ES-I3 (cell line): ENCODE results near the gene CAMK1.

ENCODE experiments used
- H3K36me3 ChIP-seq: 2 replicates; pipeline ENCODE4 v1.6.1; 2013; ENCODE audit warnings: mild to moderate bottlenecking, low read length, control low read depth, moderate library complexity; ENCODE audit not compliant: insufficient read depth
- H3K4me1 ChIP-seq: 2 replicates; pipeline ENCODE4 v1.6.1; 2013; ENCODE audit warnings: mild to moderate bottlenecking, control low read depth, low read length; ENCODE audit not compliant: insufficient read depth
- H3K9ac ChIP-seq: 2 replicates; pipeline ENCODE4 v1.6.1; 2013; ENCODE audit warnings: low read depth, mild to moderate bottlenecking, low read length, moderate library complexity
- H3K9me3 ChIP-seq: 2 replicates; pipeline ENCODE4 v1.6.1; 2013; ENCODE audit warnings: mild to moderate bottlenecking, low read length, moderate library complexity; ENCODE audit not compliant: control insufficient read depth, insufficient read depth

Gene CAMK1

GRCh38 chr3:9786209-9786739, 16.5 kb upstream of the CAMK1 start:
- Histone ChIP-seq H3K4me1 (no peaks in the 10 kb centered on the region), H3K9me3 (no peaks in the 10 kb centered on the region), H3K9ac (no peak overlapping the region), H3K36me3 (peaks cover 15% of the 10 kb centered on the region)

- Histone ChIP-seq H3K4me1 (no peaks in the 10 kb centered on the region), H3K9me3 (no peaks in the 10 kb centered on the region), H3K36me3 (peaks cover 10% of the 10 kb centered on the region), H3K9ac (no peak overlapping the region)
These were observed 15.9 kb upstream of the CAMK1 start for GRCh38 chr3:9785602-9786001.

- no peaks in the 10 kb centered on the region for H3K4me1 ChIP-seq
- H3K9me3 ChIP-seq, result no peaks in the 10 kb centered on the region
- H3K36me3 ChIP-seq, result peaks cover 10% of the 10 kb centered on the region
- H3K9ac ChIP-seq, result no peak overlapping the region
These were observed 15.2 kb upstream of the CAMK1 start for GRCh38 chr3:9784965-9785364.

- no peaks in the 10 kb centered on the region for H3K4me1 ChIP-seq
- peaks cover 10% of the 10 kb centered on the region; the same call in 1 of the 2 replicates for H3K36me3 ChIP-seq
- H3K9me3 ChIP-seq, result no peaks in the 10 kb centered on the region
- no peak overlapping the region for H3K9ac ChIP-seq
These were observed 14.2 kb upstream of the CAMK1 start for GRCh38 chr3:9783954-9784353.

GRCh38 chr3:9782770-9783169, 13.0 kb upstream of the CAMK1 start:
- Histone ChIP-seq H3K4me1 (no peaks in the 10 kb centered on the region), H3K36me3 (peaks cover 10% of the 10 kb centered on the region; the same call in 1 of the 2 replicates), H3K9ac (no peak overlapping the region), H3K9me3 (no peaks in the 10 kb centered on the region)

GRCh38 chr3:9781978-9782603, 12.3 kb upstream of the CAMK1 start:
- Histone ChIP-seq H3K36me3 (peaks cover 10% of the 10 kb centered on the region; the same call in 1 of the 2 replicates), H3K9me3 (no peaks in the 10 kb centered on the region), H3K9ac (no peak overlapping the region), H3K4me1 (no peaks in the 10 kb centered on the region)

- Histone ChIP-seq H3K9ac (no peak overlapping the region), H3K4me1 (no peaks in the 10 kb centered on the region), H3K9me3 (no peaks in the 10 kb centered on the region), H3K36me3 (peaks cover 9% of the 10 kb centered on the region; the same call in 1 of the 2 replicates)
These were observed 11.8 kb upstream of the CAMK1 start for GRCh38 chr3:9781551-9781950.

- H3K9ac ChIP-seq, result no peak overlapping the region
- H3K36me3 ChIP-seq, result peaks cover 5% of the 10 kb centered on the region; the same call in 1 of the 2 replicates
- H3K9me3 ChIP-seq, result no peaks in the 10 kb centered on the region
- H3K4me1 ChIP-seq, result no peaks in the 10 kb centered on the region
These were observed 11.2 kb upstream of the CAMK1 start for GRCh38 chr3:9780910-9781309.

- no peaks in the 10 kb centered on the region for H3K9me3 ChIP-seq
- H3K9ac ChIP-seq, result no peak overlapping the region
- H3K4me1 ChIP-seq, result no peaks in the 10 kb centered on the region
- H3K36me3 ChIP-seq, result peaks cover 5% of the 10 kb centered on the region; the same call in 1 of the 2 replicates
These were observed 10.7 kb upstream of the CAMK1 start for GRCh38 chr3:9780458-9780812.

- H3K36me3 ChIP-seq, result peaks cover 1% of the 10 kb centered on the region; the same call in 1 of the 2 replicates
- no peak overlapping the region for H3K9ac ChIP-seq
- no peaks in the 10 kb centered on the region for H3K9me3 ChIP-seq
- no peaks in the 10 kb centered on the region for H3K4me1 ChIP-seq
These were observed 10.1 kb upstream of the CAMK1 start for GRCh38 chr3:9779721-9780457.

- Histone ChIP-seq H3K9ac (no peak overlapping the region), H3K36me3 (no peaks in the 10 kb centered on the region; the same call in 1 of the 2 replicates), H3K9me3 (no peaks in the 10 kb centered on the region), H3K4me1 (no peaks in the 10 kb centered on the region)
These were observed 9.4 kb upstream of the CAMK1 start for GRCh38 chr3:9779075-9779593.

- no peaks in the 10 kb centered on the region for H3K9me3 ChIP-seq
- H3K4me1 ChIP-seq, result no peaks in the 10 kb centered on the region
- H3K9ac ChIP-seq, result no peak overlapping the region
- no peaks in the 10 kb centered on the region; the same call in 1 of the 2 replicates for H3K36me3 ChIP-seq
These were observed 8.7 kb upstream of the CAMK1 start for GRCh38 chr3:9778143-9779074.

GRCh38 chr3:9777694-9778021, 7.9 kb upstream of the CAMK1 start:
- Histone ChIP-seq H3K9ac (no peak overlapping the region), H3K4me1 (no peaks in the 10 kb centered on the region), H3K9me3 (no peaks in the 10 kb centered on the region), H3K36me3 (no peaks in the 10 kb centered on the region; the same call in 1 of the 2 replicates)
